ENCODE data around the gene LRCOL1.
"Not testable (repeated sequence)": the region's sequence is repeated elsewhere in the genome, so short reads cannot be mapped to it uniquely, and the experiment has no call there.

The LRCOL1 gene

DNA sequence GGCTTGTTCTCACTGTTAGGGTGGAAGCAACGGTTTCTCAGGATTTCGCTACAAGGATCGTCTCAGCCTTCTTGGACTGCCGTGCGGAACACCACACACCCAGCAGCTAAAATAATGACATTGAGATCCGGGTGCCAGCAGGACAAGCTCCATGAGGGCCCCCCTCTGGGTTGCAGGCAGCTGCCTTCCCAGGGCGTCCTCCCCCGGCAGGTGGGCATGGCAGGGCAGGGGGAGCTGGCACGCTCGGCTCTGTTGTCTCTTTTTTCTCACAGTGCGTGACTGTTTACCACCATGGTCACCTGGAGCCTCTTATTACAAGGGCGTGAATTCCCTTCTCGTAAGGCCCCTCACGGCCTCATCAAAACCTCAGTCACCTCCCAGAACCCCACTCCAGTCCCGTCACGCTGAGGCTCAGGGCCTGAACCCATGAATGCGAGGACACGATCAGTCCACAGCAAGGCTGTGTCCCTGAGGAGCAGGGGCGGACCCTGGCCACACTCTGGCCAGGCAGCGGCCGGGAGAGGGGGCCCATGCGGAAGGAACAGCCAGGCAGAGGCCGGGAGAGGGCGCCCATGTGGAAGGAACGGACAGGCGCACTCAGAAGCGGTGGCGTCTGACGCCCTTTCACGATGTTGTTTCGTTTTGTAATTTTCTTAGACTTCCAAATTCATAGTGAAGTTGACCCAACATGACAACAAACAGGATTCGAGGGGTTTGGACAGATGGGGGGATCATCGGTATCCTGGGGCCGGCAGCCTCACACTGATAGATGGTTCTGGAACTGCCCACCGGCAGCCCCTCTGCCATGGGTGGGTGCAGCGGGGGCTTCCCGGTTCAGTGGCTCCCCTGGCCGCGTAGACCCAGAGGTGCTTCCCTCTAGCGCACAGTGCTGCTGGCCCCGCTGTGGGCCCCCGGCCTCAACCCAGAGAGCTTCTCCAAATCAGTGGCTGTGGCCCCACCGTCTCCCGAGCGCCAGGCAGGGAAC lies 10.0 kb downstream of the LRCOL1 start:
- DNase-seq: peak; percentile 51

DNA sequence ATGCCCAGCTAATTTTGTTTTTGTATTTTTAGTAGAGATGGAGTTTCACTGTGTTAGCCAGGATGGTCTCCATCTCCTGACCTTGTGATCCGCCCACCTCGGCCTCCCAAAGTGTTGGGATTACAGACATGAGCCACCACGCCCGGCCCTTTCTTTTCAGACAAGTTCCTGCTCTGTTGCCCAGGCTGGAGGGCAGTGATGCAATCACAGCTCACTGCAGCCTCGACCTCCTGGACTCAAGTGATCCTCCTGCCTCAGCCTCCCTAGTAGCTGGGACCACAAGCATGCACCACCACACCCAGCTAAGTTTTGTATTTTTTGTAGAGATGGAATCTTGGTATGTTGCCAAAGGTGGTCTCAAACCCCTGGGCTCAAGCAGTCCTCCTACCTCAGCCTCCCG lies 10.9 kb downstream of the LRCOL1 start:
- DNase-seq: not testable (repeated sequence)

DNA sequence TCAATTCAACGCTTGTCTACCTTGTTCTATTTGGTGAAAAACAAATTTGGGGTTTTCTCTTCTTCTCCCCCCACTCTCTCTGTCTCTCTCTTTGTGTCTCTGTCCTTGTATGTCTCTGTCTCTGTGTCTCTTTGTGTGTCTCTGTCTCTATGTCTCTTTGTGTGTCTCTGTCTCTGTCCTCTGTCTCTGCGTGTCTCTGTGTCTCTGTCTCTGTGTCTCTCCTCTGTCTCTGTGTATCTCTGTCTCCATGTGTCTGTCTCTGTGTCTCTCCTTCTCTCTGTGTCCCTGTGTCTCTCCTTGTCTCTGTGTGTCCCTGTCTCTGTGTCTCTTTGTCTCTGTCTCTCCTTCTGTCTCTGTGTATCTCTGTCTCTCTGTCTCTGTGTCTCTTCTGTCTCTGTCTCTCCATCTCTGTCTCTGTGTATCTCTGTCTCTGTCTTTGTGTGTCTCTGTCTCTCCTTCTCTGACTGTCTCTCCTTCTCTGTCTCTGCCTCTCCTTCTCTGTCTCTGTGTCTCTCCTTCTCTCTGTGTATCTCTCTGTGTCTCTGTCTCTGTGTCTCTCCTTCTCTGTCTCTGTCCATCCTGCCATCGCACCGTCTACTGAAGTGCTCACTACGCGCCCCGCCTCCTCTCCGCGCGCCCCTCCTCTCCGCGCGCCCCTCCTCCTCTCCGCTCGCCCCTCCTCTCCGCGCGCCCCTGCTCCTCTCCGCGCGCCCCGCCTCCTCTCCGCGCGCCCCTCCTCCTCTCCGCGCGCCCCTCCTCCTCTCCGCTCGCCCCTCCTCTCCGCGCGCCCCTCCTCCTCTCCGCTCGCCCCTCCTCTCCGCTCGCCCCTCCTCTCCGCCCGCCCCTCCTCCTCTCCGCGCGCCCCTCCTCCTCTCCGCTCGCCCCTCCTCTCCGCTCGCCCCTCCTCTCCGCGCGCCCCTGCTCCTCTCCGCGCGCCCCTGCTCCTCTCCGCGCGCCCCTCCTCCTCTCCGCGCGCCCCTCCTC lies 12.8 kb downstream of the LRCOL1 start:
- DNase-seq: no peak

DNA sequence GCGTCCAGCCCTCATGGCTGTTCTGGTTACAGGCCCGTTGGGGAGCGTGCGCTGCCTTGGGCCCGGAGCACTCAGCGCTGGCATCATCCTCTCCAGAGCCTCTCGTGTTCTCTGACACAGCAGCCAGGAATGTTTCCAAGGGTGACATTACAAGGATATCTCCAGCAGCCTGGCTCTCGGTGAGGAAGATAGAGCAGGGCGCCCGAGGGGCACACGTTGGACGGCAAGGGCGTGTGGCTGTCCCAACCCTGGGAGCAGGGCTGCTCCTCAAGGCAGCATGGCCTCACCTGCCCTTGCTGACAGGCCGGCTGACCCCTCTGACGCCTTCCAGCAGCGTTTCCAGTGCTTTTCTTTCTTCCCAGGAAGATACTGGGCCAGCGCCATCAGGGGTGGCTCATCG lies 14.4 kb downstream of the LRCOL1 start:
- DNase-seq: no peak

DNA sequence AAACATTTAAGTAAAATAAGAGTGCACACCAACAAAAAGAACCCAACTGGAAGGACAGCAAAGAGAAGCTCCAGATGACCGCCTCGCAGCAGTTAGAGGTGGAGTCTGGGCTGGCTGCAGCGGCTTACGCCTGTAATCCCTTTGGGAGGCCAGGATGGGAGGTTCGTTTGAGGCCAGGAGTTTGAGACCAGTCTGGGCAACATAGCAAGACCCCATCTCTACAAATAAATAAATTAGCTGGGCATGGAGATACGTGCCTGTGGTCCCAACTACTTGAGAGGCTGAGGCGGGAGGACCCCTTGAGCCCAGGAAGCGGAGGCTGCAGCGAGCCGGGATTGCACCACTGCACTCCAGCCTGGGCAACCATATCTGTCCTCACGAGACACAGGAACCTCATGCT lies 15.2 kb downstream of the LRCOL1 start:
- no peak for DNase-seq

DNA sequence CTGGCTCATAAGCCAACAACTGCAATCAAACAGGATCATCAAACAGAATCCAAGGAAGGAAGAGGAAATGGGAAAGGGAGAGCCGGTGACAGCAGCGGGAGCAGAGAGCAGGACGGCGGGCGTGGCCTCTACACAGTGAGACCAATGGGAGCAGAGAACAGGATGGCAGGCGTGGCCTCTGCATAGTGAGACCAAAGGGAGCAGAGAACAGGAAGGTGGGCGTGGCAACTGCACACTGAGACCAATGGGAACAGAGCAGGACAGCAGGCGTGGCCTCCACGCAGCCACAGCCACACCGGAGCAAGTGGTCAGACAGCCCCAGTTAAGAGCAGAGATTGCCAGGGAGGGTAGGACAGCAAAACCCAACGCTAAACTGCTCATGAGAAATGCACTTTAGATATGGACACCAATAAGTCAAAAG lies 16.4 kb downstream of the LRCOL1 start:
- DNase-seq: peak; percentile 54

- DNase-seq: no peak
Measured at GRCh38 chr12:132593521-132593920, 16.9 kb downstream of the LRCOL1 start.

GRCh38 chr12:132593071-132593470 lies 17.3 kb downstream of the LRCOL1 start:
- no peak for DNase-seq

- DNase-seq: no peak
Measured at GRCh38 chr12:132592282-132592970, 18.0 kb downstream of the LRCOL1 start.

GRCh38 chr12:132591107-132591935 lies 19.1 kb downstream of the LRCOL1 start:
- no peak for DNase-seq

DNA sequence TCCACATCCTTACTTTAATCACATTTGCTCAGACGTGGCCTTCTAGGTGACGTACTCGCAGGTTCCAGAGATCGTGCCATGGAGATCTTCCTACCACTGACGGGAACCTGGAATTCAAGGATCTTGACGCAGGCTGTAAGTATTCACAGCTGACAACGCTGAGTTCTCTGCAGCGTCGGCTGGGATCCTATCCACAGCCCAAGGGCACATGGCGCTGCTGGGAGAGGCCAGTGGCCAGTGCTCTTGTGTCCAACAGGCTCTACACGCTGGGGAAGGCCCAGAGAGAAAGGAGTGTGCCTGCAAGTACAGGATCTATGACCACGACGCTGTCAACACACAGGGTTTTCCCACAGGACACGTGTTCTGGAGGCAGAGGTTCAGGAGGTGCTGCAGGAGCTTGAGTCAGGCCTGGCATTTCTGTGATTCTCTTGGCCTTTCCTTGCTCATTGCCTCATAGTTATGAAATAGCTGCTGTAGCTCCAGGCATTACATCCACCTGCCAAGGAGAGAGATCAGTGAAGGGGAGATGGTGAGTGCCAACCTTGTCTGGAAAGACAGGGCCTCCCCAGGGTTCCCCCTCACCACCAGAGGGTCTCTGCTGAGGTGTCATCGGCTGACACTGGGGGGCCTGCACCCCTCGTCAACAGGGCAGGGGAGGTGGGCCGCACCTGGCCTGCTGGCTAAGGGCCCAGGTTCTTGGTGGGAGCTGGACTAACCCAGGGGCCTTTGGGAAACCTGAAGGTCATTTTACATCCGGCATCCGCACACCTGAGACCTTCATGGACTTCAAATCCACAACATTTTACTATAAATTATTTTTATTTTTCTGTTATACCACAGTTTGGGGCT lies 21.3 kb downstream of the LRCOL1 start:
- no peak for DNase-seq

GRCh38 chr12:132588319-132588718 lies 22.1 kb downstream of the LRCOL1 start:
- no peak for DNase-seq

GRCh38 chr12:132587781-132588180 lies 22.6 kb downstream of the LRCOL1 start:
- DNase-seq: no peak

GRCh38 chr12:132586929-132587328 lies 23.5 kb downstream of the LRCOL1 start:
- no peak for DNase-seq

- no peak for DNase-seq
Measured at GRCh38 chr12:132585177-132585576, 25.2 kb downstream of the LRCOL1 start.

DNA sequence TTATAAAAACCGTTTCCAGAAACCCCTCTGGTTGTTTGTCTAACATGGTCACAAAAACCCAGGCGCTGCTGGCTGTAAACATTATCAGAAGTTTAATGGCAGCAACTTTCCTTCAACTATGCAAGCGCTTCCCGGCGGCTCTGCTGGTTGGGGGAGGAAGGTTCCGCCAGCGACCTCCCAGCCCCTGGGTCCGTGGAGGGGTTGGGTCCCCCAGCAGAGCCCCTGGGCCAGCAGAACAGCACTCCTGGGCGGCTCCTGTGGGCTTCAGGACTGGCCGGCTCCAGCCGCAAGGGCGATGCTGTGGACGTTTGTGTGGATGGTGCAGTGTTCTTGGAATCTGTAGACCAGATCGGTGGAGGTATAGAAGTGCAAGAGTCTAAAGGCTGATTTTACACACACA lies 26.0 kb downstream of the LRCOL1 start:
- no peak for DNase-seq

DNA sequence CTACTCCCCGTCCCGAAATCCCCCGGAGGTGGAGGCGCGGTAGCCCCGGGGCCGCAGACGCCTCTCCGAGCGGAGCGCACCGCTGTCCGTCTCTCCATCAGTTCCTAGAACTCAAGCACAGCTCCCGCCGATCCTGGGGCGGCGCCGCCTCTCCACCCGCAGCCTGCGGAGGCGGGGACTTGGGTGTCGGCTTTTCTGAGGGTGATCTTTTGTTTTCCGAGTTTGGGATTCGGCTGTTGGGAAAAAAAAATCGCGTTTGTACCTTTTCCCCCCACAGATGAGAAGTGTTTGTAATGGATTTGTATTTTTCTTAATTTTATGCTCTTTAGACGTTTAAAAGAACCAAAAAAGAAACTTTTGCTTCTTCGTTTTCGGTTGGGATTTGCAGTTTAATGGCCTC lies 26.6 kb downstream of the LRCOL1 start:
- no peak for DNase-seq

- no peak for DNase-seq
Measured at GRCh38 chr12:132583411-132583710, 27.0 kb downstream of the LRCOL1 start.

GRCh38 chr12:132582582-132583410 lies 27.6 kb downstream of the LRCOL1 start:
- no peak for DNase-seq

DNA sequence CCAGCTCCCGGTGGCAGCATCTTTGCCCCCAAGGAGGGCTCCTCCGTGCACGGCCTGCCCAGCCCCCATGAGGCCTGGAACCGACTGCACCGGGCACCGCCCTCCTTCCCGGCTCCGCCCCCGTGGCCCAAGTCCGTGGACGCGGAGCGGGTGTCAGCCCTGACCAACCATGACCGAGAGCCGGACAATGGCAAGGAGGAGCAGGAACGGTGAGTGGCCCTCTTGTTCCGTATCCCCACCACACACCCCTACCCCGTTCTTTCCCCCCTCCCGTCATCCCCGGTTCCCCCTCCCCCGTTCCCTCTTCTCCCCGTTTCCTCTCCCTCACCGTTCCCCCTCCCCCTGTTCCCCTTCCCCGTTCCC lies 28.3 kb downstream of the LRCOL1 start:
- no peak for DNase-seq

Data from stimulated activated CD4-positive, alpha-beta T cell treated with anti-CD3 and anti-CD28 coated beads, Interleukin-15, amount 100 ng/mL, for 24 hours (primary cell).